ENCODE results near the gene ZDHHC9. TPM values are rescaled to one million over a fixed set of nuclear protein-coding genes. Genes with fewer than 3 reads are reported as not detected.

ZDHHC9 gene
- total RNA-seq, 4 donors from 2014 or later, result 7.9 to 25.3 (median 14.7) TPM

DNA sequence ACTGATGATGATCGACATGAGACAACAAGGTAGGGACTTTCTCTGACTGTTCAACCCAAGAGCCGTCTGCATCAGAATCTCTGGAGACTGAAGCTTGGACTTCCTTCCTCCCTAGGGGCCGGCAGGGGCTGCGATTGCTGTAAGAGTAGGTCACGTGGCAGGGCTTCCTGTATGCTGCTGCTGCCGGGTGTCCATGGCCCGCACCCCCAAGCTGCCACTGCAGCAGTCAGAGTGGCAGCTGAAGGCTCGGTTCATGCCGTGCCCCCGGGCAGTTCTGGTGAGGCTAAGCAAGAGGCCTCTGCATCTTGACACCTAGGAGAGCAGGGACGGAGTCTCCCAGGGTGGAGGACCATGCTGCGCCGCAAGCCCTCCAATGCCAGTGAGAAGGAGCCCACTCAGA, 63.9 kb downstream of the ZDHHC9 start, which contains the start of gene SASH3:
TSS of gene SASH3 (plus strand) at position 203 of the 400 bp plus-strand sequence. CDS start at position 352, 149 bp downstream.
- TF ChIP-seq, protein P1, sequence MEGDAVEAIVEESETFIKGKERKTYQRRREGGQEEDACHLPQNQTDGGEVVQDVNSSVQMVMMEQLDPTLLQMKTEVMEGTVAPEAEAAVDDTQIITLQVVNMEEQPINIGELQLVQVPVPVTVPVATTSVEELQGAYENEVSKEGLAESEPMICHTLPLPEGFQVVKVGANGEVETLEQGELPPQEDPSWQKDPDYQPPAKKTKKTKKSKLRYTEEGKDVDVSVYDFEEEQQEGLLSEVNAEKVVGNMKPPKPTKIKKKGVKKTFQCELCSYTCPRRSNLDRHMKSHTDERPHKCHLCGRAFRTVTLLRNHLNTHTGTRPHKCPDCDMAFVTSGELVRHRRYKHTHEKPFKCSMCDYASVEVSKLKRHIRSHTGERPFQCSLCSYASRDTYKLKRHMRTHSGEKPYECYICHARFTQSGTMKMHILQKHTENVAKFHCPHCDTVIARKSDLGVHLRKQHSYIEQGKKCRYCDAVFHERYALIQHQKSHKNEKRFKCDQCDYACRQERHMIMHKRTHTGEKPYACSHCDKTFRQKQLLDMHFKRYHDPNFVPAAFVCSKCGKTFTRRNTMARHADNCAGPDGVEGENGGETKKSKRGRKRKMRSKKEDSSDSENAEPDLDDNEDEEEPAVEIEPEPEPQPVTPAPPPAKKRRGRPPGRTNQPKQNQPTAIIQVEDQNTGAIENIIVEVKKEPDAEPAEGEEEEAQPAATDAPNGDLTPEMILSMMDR (IDR thresholded peaks at IDR 0.05 in 4 of 5, conservative IDR thresholded peaks at IDR 0.05 in 1 of 5), result no peak
- TF ChIP-seq POLR2A (IDR thresholded peaks at IDR 0.05), result no peak
- Histone ChIP-seq H3K4me1 (no peaks in the 10 kb centered on the region), H3K27ac (no peak within 1 kb of the TSS), H3K4me3 (peak within 1 kb of the TSS in 1 of 4 donors; percentile 15), H3K36me3 (no peaks in the 10 kb centered on the region), H3K27me3 (no peaks in the 10 kb centered on the region), H3K9me3 (no peaks in the 10 kb centered on the region)
- DNase-seq (peak; percentile 19 to 35), ATAC-seq (no peak)
- intact Hi-C loops (cut with DNase I; ENCODE audit: low total_unique reads), result no loop called here
- in situ Hi-C loops (cut with MboI; ENCODE audit: low sequenced_read_pairs in 4 of 4), result no loop called here

DNA sequence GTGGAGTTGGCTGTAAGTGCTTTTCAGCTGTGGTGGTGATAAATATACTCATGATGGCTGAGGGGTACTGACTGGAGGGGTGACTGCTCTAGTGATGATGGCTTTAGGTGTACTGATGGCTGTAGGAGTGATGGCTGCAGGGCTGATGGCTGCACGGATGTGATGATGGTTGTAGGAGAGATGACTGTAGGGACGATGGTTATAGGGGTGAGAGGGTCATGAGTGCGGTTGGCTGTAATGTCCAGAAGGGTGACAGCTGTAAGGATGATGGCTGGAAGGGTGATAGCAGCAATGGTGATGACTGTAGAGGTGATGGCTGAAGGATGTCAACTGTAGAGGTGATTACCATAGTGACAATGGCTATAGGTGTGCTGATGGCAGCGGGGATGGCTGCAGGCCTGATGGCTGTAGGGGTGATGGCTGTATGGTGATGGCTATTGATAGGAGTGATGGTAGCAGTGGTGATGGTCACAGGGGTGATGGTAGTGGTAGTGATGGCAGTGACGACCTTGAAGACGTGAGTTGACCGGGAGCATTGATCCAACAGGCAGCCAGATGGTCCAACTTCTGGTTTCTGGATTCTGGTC, 64.5 kb downstream of the ZDHHC9 start:
- H3K4me3 ChIP-seq, result no peak overlapping the region
- no peaks in the 10 kb centered on the region for H3K36me3 ChIP-seq
- in situ Hi-C loops (cut with MboI; ENCODE audit: low sequenced_read_pairs in 4 of 4) (no loop called here), intact Hi-C loops (cut with DNase I; ENCODE audit: low total_unique reads) (no loop called here)
- H3K9me3 ChIP-seq, result no peaks in the 10 kb centered on the region
- no peaks in the 10 kb centered on the region for H3K27me3 ChIP-seq
- no peak overlapping the region for H3K27ac ChIP-seq
- no peaks in the 10 kb centered on the region for H3K4me1 ChIP-seq
- TF ChIP-seq, protein P1 (IDR thresholded peaks at IDR 0.05 in 4 of 5, conservative IDR thresholded peaks at IDR 0.05 in 1 of 5), result no peak
- no peak for TF ChIP-seq POLR2A (IDR thresholded peaks at IDR 0.05)
- ATAC-seq (no peak), DNase-seq (no peak)

DNA sequence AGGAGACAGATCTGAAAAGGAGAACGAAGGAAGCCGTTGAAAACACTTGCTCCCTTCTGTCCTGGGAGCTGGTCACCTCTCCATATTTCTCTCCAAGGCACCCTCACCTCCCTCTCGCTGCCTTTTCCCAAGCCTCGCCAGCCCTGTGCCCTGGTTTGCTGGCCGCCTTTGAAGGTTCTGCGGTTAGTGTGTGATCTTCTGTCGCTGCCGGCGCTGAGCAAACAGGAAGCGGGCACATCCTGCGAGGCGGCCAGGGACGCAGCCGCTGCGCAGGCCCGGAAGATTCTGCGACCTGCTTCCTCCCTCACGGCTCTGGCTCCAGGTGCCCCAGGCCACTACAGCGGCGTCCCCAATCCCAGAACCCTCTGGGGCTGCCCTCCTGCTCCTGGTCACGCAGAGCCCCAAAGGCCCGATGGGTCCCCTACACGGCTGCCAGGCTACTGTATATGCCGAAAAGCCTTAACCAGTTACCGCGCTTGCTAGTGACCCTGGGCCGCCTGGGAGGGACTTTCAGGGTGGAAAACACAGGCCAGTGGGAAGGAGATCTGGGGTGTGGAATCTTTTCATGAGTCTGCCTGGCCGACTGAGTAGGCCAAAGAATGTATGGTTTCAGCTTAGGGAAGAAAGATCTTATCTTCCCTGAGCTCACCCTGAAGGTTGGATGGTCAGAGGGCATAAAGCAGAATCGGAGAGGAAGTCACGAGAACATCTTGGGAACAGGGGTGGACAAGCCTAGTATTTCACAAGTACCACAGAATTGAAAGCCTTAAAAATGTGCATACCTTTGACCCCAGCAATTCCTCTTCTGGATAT, 66.3 kb downstream of the ZDHHC9 start:
- H3K27me3 ChIP-seq, result no peaks in the 10 kb centered on the region
- in situ Hi-C loops (cut with MboI; ENCODE audit: low sequenced_read_pairs in 4 of 4) (no loop called here), intact Hi-C loops (cut with DNase I; ENCODE audit: low total_unique reads) (no loop called here)
- DNase-seq, result no peak
- peak overlapping the region in 3 of 4 donors; percentile 44 to 59 (median 46) for H3K27ac ChIP-seq
- no peak for ATAC-seq
- no peaks in the 10 kb centered on the region for H3K36me3 ChIP-seq
- TF ChIP-seq, protein P1 (IDR thresholded peaks at IDR 0.05 in 4 of 5, conservative IDR thresholded peaks at IDR 0.05 in 1 of 5), result no peak
- TF ChIP-seq POLR2A (IDR thresholded peaks at IDR 0.05), result no peak
- no peak overlapping the region for H3K4me3 ChIP-seq
- no peaks in the 10 kb centered on the region for H3K9me3 ChIP-seq
- no peaks in the 10 kb centered on the region for H3K4me1 ChIP-seq

DNA sequence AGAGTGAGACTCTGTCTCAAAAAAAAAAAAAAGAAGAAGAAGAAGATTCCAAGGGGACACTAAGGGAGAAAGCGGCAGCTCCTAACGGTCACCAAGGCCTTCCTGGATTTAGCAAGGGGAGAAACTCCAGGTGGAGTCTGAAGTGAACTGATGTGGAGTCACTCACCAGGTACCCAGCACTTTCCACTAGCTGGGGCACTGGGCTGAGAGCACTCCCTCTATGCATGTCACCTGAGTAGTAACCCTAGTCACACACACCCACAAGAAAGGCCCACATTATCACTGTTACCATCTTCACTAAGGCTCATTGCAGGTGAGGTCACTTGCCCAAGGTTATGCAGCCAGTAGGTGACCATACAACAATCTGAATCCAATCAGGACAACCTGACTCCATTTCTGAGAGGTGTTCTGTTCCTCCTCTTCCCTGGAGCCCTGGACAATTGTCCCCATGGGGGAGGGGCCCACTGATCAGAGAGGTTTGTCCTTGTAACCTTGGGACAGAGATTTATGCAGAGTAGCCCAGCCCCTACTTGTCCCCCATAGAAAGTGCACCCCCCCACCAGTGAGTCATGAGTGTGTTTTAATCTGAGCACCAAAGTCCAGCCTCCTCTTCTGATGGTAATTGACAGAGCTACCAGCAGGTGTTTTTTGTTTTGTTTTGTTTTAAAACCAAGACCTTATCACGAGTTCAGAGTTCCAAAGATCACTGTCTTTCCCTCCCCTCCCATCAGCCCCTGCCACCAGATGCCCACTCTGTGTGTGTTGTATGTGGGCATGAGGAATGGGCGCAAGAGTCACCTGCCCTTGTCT, 69.8 kb downstream of the ZDHHC9 start:
- H3K27me3 ChIP-seq, result no peaks in the 10 kb centered on the region
- intact Hi-C loops (cut with DNase I; ENCODE audit: low total_unique reads), result no loop called here
- no peak for TF ChIP-seq POLR2A (IDR thresholded peaks at IDR 0.05)
- TF ChIP-seq, protein P1 (IDR thresholded peaks at IDR 0.05 in 4 of 5, conservative IDR thresholded peaks at IDR 0.05 in 1 of 5), result no peak
- H3K9me3 ChIP-seq, result no peaks in the 10 kb centered on the region
- DNase-seq (no peak), ATAC-seq (no peak)
- H3K27ac ChIP-seq, result no peak overlapping the region
- no peaks in the 10 kb centered on the region for H3K4me1 ChIP-seq
- no peak overlapping the region for H3K4me3 ChIP-seq
- in situ Hi-C loops (cut with MboI; ENCODE audit: low sequenced_read_pairs in 4 of 4), result no loop called here
- no peaks in the 10 kb centered on the region for H3K36me3 ChIP-seq
